NCI-H1105 (cell line): Measurements from ENCODE around the gene SLC16A13.
"Not testable (repeated sequence)": the region's sequence is repeated elsewhere in the genome, so short reads cannot be mapped to it uniquely, and the experiment has no call there.

ENCODE experiments used
- DNase-seq: peaks from one replicate; lab custom pipeline; 2025; lab: John Stamatoyannopoulos, UW

The SLC16A13 gene

GRCh38 chr17:7064261-7064660, 28.4 kb downstream of the SLC16A13 start:
- DNase-seq, result no peak

- DNase-seq, result no peak
Measured at GRCh38 chr17:7067198-7067597, 31.4 kb downstream of the SLC16A13 start.

GRCh38 chr17:7068268-7068667, 32.5 kb downstream of the SLC16A13 start:
- no peak for DNase-seq

DNA sequence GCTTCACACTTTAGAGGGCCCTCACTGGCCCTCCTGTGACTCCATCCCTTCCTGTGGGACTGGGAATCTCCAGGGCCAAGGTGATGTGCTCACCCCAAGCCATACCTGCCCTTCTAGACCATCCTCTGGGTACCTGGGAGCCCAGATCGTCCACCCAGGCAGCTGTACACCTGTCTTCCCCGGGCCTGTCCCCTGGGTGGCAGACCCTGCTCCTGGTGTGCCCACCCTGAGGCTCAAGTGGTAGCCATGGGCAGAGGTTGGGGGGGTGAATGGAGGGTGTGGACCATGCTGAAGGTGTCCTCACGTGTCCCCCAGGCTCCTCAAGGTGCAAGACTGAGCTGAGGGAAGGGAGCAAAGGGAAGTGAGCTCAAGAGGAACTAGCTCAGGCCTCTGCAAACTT, 34.9 kb downstream of the SLC16A13 start:
- DNase-seq, result no peak

DNA sequence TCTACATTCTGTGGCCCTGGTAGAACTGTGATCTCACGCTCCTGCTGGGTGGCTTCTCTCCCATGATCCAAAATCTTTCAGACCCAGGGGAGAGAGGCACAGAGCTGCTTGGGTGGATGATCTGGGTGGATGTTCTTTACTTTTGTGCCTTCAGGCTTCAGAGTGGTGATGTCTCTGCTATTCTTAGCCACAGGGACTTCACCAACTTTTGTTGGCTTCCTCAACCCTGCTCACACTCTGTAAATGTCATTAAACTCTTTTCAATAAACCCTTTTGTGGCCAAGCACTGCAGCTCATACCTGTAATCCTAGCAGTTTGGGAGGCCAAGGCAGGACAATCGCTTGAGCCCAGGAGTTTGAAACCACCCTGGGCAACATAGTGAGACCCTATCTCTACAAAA, 36.6 kb downstream of the SLC16A13 start:
- DNase-seq, result no peak

DNA sequence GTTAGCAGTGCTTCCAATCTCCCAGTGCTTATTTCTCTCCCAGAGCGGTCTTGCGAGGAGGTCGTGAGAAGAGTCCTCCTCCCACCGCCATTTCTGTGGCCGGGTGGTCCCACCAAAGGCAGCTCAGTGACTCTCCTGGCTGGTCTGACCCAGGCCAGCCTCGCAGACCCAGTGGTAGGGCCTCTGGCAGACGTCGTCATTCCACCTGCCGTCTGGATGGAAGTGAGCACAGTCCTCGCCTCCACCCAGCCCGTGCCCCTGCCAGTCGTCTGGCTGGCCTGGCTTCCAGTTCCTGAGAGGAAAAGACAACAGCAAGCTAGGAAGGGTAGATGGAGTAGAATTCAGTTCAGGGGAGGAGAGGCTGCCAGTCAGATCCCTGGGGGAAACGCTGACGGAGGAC, 39.1 kb downstream of the SLC16A13 start:
- DNase-seq, result no peak

DNA sequence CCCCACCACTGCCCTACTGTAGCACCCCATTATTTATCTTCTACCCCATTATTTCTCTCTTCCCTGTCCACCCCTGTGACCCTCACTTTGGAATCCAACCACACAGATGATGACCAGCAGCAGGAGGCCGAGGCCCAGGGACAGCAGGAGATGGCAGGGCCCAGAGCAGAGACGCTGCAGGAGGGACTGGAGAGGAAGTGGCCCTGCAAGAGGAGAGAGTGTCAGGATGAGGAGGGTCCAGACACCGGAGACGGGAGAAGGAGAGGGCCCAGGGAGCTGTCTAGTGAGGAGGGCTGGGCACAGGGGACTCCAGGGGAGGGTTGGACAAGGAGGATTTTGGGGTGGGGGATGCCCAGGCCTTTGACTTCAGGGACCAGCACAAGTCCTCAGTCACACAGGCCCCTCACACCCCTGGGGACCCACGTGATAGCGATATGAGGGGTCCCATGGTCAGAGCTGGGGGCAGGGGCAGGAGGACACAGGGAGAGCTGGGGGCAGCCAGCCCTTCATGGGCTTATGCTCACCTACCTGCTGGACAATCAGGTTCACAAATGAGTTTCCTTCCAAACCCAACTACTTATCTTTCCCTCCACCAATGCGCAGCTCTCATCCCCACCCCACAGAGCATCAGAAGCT, 42.2 kb downstream of the SLC16A13 start:
- no peak for DNase-seq

DNA sequence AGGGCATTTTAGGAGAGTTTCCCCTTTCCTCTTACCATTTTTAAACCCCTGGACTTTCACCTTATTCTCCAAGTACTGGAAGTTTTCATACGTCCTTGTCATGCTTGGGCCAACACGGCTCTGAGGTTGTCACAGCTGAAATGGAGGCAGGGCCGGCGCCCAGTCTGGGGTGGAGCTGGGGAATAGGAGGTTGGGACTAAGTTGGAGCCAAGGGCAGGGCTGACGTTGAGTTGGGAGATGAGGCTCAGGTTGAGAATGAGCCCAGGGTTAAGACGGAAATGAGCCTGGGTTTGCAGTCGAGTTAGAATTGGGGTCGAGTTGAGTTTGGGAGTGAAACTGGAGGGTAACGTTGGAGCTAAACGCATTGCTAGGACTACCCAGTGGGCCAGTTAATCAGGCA, 42.9 kb downstream of the SLC16A13 start:
- no peak for DNase-seq

DNA sequence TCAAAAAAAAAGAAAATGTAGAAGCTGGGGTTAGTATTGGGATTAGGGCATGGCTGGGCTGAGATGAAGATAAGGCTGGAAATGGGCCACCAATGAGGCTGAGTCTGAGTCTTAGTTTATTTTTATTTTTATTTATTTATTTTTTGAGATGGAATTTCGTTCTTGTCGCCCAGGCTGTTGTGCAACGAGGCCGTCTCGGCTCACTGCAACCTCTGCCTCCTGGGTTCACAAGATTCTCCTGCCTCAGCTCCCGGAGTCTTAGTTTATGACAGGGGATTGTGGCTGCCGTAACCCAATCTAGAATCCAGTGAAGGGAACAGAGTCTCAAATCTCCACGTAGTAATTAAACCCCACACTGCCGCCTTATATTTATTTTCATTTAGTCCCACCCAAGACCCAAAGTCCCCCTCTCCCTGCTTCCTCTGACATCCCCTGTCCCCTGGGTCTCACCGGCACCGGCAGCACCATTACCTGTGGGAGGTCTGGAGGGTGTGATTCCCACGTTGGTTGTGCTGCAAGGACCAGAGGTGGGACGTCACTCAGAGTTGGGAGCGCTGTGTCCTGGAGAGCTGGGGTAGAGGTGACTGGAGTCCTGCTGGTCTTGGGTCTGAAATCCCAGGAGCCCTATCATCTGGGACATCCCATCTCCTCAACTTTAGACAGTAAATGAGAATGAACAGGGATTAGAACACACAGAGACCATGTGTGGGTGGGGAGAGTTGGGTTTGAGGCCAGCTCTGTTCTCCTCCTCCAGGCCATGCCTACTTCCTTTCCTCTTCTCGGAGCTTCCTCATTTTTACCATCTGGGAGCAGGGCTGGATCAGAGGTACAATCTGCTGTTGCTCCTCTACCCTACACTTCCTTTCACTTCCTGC, 44.0 kb downstream of the SLC16A13 start, which contains the start of gene CLEC10A:
CLEC10A (minus strand) TSS at position 671 of the 875 bp plus-strand sequence. CDS start 1,439 bp downstream, outside the sequence.
- DNase-seq, result no peak

DNA sequence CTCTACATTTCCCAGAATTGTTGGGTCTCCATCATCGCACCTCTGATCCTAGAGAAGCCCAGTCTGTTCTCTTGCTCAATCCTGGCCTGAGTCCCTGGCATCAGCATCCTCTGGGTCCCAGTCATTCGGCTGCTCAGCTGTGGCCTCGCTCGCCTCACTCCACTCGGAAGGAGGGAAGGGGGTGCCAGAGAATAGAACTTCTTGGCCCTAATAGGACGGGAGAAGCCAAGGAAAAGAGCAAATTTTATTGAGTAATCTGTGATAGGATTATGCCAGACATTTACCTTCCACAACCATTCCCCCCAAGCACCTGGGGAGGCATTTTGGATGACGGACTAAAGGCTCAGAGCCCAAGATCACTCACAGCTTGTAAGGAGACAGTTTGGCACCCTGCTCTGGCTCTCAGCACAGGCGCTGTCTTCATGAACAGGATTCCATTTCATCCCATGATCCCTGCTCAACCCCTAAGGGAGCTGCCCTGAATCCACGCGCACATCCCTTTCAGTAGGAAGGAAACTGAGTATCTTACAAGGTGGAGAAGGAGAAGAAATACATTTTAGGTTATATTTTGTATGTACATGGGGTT, 44.7 kb downstream of the SLC16A13 start:
- DNase-seq, result no peak

- DNase-seq, result no peak
Measured at GRCh38 chr17:7081341-7082062, 45.7 kb downstream of the SLC16A13 start.

GRCh38 chr17:7083592-7083991, 47.8 kb downstream of the SLC16A13 start:
- DNase-seq, result no peak

DNA sequence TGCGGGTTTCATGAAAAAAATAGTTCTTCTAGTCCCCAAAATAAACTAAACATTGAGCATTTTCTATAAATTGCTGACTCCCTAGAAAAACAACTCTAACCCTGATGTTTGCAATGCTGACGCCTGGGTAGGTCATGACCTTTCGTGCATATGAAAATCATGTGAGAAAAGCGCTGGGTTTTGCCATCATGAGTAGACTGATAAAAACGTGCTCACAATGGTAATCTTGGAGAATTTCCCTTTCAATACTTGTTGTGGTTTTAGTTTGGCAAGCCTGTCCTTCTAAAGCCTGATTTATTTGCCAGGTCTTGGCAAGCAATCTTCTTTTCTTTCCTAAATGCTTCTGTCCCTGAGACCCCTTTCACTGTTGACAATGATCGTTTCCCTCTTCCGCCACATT, 48.3 kb downstream of the SLC16A13 start:
- DNase-seq, result no peak

DNA sequence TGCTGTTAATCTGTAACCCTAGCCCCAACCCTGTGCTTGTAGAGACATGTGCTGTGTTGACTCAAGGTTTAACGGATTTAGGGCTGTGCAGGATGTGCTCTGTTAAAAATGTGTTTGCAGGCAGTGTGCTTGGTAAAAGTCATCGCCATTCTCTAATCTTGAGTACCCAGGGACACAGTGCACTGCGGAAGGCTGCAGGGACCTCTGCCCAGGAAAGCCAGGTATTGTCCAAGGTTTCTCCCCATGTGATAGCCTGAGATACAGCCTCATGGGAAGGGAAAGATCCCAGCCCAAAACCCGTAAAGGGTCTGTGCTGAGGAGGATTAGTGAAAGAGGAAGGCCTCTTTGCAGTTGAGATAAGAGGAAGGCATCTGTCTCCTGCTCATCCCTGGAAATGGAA, 52.6 kb downstream of the SLC16A13 start:
- not testable (repeated sequence) for DNase-seq

DNA sequence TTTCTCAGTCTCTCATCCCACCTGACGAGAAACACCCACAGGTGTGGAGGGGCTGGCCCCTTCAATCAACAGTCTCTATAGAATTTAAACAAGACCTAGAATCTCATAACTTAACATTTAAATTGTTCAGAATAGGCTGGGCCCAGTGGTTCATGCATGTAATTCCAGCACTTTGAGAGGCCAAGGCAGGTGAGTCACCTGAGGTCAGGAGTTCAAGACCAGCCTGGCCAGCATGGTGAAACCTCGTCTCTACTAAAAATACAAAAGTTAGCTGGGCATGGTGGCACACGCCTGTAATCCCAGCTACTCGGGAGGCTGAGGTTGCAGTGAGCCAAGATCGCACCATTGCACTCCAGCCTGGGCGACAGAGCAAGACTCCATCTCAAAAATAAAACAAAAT, 53.8 kb downstream of the SLC16A13 start:
- DNase-seq, result not testable (repeated sequence)
